DOHH2 (cell line): ENCODE measurements around the gene ARHGAP33.
"Not testable (repeated sequence)": the region's sequence is repeated elsewhere in the genome, so short reads cannot be mapped to it uniquely, and the experiment has no call there.

Experiments
- H3F3A ChIP-seq: fragments of 200-600 bp; sonication (generic), shearing (Covaris generic); 2 replicates; pipeline ENCODE4 v1.6.0; 2016; ENCODE audit warnings: antibody characterized with exemption, mild to moderate bottlenecking; ENCODE audit not compliant: control insufficient read depth, insufficient read depth
- H3K27ac ChIP-seq: fragments of 200-600 bp; sonication (generic); 2 replicates; pipeline ENCODE4 v1.5.1; 2014; ENCODE audit warnings: low read depth, mild to moderate bottlenecking, low read length, moderate library complexity
- H3K27me3 ChIP-seq: fragments of 200-600 bp; sonication (generic); 2 replicates; pipeline ENCODE4 v1.6.1; 2014; ENCODE audit warnings: mild to moderate bottlenecking, low read length, mixed read lengths; ENCODE audit not compliant: control insufficient read depth
- H3K36me3 ChIP-seq: fragments of 200-600 bp; sonication (generic); 2 replicates; pipeline ENCODE4 v1.6.1; 2014; ENCODE audit warnings: mild to moderate bottlenecking, low read length, moderate library complexity, mixed read lengths; ENCODE audit not compliant: control insufficient read depth
- H3K4me1 ChIP-seq: fragments of 200-600 bp; sonication (generic); 2 replicates; pipeline ENCODE4 v1.6.1; 2014; ENCODE audit warnings: mild to moderate bottlenecking, low read length, mixed read lengths; ENCODE audit not compliant: control insufficient read depth
- H3K4me2 ChIP-seq: fragments of 200-600 bp; sonication (generic); 2 replicates; pipeline ENCODE4 v1.6.0; 2014; ENCODE audit warnings: mild to moderate bottlenecking, low read length, moderate library complexity
- H3K4me3 ChIP-seq: fragments of 200-600 bp; sonication (generic); 2 replicates; pipeline ENCODE4 v1.5.1; 2014; ENCODE audit warnings: mild to moderate bottlenecking, low read length, mixed read lengths
- H3K79me2 ChIP-seq: fragments of 200-600 bp; sonication (generic); 2 replicates; pipeline ENCODE4 v1.6.1; 2014; ENCODE audit warnings: mild to moderate bottlenecking, low read length, mixed read lengths; ENCODE audit not compliant: control insufficient read depth
- H3K9me2 ChIP-seq: fragments of 200-600 bp; sonication (generic); replicated peaks from 2 replicates; pipeline ENCODE4 v1.6.1; 2014; ENCODE audit warnings: mild to moderate bottlenecking, low read length, mixed read lengths; ENCODE audit not compliant: control insufficient read depth
- H3K9me3 ChIP-seq: fragments of 200-600 bp; sonication (generic); 2 replicates; pipeline ENCODE4 v1.6.1; 2014; ENCODE audit warnings: antibody characterized with exemption, low read length, mixed read lengths; ENCODE audit not compliant: control insufficient read depth, insufficient read depth
- H4K20me1 ChIP-seq: fragments of 200-600 bp; sonication (generic); 2 replicates; pipeline ENCODE4 v1.6.0; 2014; ENCODE audit warnings: low read depth, mild to moderate bottlenecking, antibody characterized with exemption, low read length, moderate library complexity; ENCODE audit not compliant: control insufficient read depth, insufficient read depth
- EZH2phosphoT487 ChIP-seq: fragments of 200-600 bp; sonication (generic); IDR thresholded peaks from 2 replicates; pipeline ENCODE4 v1.6.1; 2017; ENCODE audit warnings: borderline replicate concordance, mild to moderate bottlenecking, antibody characterized with exemption, low read length, moderate library complexity, mixed read lengths
- TF ChIP-seq, protein P1 (sequence below): fragments of 200-600 bp; sonication (generic); IDR thresholded peaks from one replicate; pipeline ENCODE4 v1.5.1; 2014; ENCODE audit warnings: antibody characterized with exemption, mild to moderate bottlenecking, low read depth, low read length; ENCODE audit not compliant: poor library complexity, severe bottlenecking

The ARHGAP33 gene

DNA sequence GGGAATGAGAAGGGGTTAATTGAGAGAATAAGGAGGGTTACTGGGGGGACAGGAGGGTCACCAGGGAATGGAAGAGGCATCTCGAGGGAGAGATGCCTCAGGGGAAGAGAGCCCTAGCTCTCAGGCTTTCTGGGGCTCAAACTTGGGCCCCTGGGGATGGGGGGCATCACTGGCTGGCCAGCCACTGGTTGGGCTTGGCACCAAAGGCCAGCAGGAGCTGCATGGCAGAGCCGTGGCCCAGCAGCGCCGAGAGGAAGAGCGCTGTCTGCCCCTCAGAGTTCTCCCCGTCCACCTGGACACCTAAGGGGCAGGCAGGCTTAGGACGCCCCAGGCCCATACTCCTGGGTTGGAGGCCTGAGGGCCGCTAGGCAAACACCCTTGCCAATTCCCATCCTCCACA lies 17.5 kb downstream of the ARHGAP33 start:
- no peak for TF ChIP-seq EZH2phosphoT487
- TF ChIP-seq, protein P1, sequence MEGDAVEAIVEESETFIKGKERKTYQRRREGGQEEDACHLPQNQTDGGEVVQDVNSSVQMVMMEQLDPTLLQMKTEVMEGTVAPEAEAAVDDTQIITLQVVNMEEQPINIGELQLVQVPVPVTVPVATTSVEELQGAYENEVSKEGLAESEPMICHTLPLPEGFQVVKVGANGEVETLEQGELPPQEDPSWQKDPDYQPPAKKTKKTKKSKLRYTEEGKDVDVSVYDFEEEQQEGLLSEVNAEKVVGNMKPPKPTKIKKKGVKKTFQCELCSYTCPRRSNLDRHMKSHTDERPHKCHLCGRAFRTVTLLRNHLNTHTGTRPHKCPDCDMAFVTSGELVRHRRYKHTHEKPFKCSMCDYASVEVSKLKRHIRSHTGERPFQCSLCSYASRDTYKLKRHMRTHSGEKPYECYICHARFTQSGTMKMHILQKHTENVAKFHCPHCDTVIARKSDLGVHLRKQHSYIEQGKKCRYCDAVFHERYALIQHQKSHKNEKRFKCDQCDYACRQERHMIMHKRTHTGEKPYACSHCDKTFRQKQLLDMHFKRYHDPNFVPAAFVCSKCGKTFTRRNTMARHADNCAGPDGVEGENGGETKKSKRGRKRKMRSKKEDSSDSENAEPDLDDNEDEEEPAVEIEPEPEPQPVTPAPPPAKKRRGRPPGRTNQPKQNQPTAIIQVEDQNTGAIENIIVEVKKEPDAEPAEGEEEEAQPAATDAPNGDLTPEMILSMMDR: no peak
- Histone ChIP-seq H3K4me2 (no peak overlapping the region), H3K36me3 (no peaks in the 10 kb centered on the region), H3K4me3 (no peak overlapping the region), H3K9me2 (no peaks in the 10 kb centered on the region), H4K20me1 (no peaks in the 10 kb centered on the region), H3K27me3 (peaks cover 7% of the 10 kb centered on the region; the same call in 1 of the 2 replicates), H3K79me2 (no peaks in the 10 kb centered on the region), H3K9me3 (no peaks in the 10 kb centered on the region), H3K4me1 (no peaks in the 10 kb centered on the region), H3F3A (no peaks in the 10 kb centered on the region), H3K27ac (no peak overlapping the region)

DNA sequence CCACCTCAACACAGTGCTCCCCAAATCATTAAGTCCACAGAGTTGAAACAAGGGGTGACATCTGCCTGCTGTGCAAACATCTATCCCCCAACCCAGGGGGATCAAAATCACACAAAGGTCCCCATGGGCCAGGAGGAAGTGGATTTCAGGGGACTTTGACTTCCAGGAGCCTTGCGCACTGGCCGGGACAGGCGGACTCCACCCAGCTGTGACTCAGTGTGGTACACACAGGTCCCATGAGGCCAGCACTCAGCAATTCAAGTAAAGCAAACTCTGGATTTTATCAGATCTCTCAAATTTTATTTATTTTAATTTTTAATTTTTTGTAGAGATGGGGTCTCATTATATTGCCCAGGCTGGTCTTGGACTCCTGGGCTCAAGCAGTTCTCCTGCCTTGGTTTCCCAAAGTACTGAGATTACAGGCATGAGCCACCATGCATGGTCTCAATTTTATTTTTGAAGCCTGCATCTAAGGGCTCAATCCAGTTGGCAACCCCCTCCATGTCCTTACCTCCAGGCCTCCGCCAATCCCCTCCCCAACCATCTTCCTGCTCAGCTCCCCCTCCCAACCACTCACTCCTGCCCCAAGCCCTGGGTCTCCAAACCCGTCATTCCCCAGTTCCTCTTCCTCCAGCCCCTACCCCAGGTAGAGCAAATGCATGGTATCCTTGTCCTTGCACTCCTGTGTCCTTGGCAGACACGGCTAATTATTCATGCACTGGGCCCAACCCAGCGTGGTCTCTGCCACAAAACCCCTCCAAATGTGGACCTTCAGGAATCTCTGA lies 18.2 kb downstream of the ARHGAP33 start:
- Histone ChIP-seq H3K9me3 (no peaks in the 10 kb centered on the region), H3K27ac (no peak overlapping the region), H3K27me3 (peaks cover 7% of the 10 kb centered on the region; the same call in 1 of the 2 replicates), H3K79me2 (no peaks in the 10 kb centered on the region), H3K4me3 (no peak overlapping the region), H3K4me1 (no peaks in the 10 kb centered on the region), H3F3A (no peaks in the 10 kb centered on the region), H4K20me1 (no peaks in the 10 kb centered on the region), H3K4me2 (no peak overlapping the region), H3K36me3 (no peaks in the 10 kb centered on the region), H3K9me2 (no peaks in the 10 kb centered on the region)
- TF ChIP-seq EZH2phosphoT487: no peak
- TF ChIP-seq, protein P1: no peak

DNA sequence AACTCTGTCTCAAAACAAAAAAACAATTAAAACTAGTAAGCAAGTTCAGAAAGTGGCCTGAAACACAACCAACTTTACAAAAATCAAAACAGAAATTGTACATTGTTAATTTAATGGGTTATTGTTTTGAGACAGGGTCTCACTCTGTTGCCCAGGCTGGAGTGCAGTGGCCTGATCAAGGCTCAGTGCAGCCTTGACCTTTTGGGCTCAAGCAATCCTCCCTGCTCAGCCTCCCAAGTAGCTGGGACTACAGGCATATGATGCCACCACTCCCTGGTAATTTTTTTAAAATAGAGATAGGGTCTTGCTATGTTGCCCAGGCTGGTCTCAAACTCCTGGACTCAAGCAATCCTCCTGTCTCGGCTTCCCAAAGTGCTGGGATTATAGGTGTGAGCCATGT lies 20.2 kb downstream of the ARHGAP33 start:
- not testable (repeated sequence) for H3K27ac ChIP-seq, H3K9me3 ChIP-seq, H3K9me2 ChIP-seq, H3K4me3 ChIP-seq, H3K79me2 ChIP-seq, H3K36me3 ChIP-seq, H3F3A ChIP-seq, H3K4me1 ChIP-seq, H3K27me3 ChIP-seq, H3K4me2 ChIP-seq, H4K20me1 ChIP-seq

DNA sequence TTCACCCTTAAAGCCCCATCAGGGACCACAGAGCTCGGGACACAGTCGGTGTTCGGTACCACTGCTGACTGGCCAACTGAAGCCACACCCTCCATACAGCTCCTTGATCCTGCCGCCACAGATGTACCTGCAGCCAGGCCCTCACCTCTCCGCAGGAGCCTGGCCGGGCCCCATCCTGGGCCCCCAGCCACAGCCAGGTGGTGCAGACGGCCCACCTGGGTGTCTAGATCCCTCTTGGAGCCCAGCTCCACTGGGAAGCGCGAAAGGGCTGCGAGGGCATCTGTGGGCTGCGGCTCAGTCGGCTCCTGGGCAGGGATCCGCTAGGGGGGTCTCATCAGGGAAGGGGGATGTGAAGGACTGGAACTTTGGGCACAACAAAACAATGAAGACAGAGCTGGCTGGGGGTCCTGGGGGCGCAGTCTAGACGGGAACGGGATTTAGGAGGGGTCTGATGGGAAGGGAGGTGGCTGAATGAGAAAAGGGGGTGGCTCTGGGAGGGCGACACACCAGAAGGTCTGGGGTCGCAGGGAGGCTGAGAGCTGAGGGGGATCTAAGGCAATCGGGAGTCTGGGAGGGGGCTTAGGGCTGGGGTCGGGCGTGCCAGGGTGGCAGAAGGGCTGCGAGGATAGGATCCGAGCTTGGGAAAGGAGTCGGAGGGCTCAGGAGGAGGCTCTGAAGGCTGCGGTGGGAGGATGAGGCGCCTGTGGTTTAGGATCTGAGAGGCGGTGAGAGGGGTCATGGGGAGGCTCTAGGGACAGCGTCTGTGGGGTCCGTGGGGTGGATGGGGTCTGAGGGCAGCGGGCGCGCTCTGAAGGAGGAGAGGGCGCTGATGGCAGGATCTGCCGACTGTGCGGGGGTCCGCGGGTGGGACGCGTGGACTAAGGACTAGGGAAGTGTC lies 21.5 kb downstream of the ARHGAP33 start:
- H3F3A ChIP-seq: no peaks in the 10 kb centered on the region
- H3K9me3 ChIP-seq: no peaks in the 10 kb centered on the region
- H3K4me1 ChIP-seq: no peaks in the 10 kb centered on the region
- H4K20me1 ChIP-seq: no peaks in the 10 kb centered on the region
- no peaks in the 10 kb centered on the region for H3K9me2 ChIP-seq
- H3K79me2 ChIP-seq: no peaks in the 10 kb centered on the region
- no peak overlapping the region for H3K4me3 ChIP-seq
- peaks cover 7% of the 10 kb centered on the region; the same call in 1 of the 2 replicates for H3K27me3 ChIP-seq
- H3K4me2 ChIP-seq: no peak overlapping the region
- no peaks in the 10 kb centered on the region for H3K36me3 ChIP-seq
- H3K27ac ChIP-seq: no peak overlapping the region
- no peak for TF ChIP-seq EZH2phosphoT487
- TF ChIP-seq, protein P1: no peak
